BJ (cell line): ENCODE results near the gene CFDP1. TPM values are rescaled to one million over a fixed set of nuclear protein-coding genes. Genes with fewer than 3 reads are reported as not detected.
"Not testable (repeated sequence)": the region's sequence is repeated elsewhere in the genome, so short reads cannot be mapped to it uniquely, and the experiment has no call there.

Experiments
- CTCF ChIA-PET: fragments of 350-600 bp; formaldehyde crosslinking; extraction: SDS; loops from one replicate; lab custom pipeline; 2021; ENCODE audit warnings: antibody characterized with exemption, inconsistent platforms; lab: Yijun Ruan, JAX
- POLR2A ChIA-PET: fragments of 300-600 bp; sonication (Branson Sonifier 250); formaldehyde crosslinking; extraction: SDS; loops from one replicate; lab custom pipeline; 2021; ENCODE audit warnings: antibody characterized with exemption; lab: Charles Lee
- DNase-seq: peaks from one replicate; pipeline ENCODE4 v3.0.0-alpha.2; 2011; ENCODE audit warnings: low read depth
- H3K27me3 ChIP-seq: 2 replicates; pipeline ENCODE4 v1.6.0; 2011; ENCODE audit warnings: low read length; ENCODE audit not compliant: control insufficient read depth, insufficient read depth
- H3K36me3 ChIP-seq: 2 replicates; pipeline ENCODE4 v1.5.1; 2011; ENCODE audit warnings: low read length; ENCODE audit not compliant: control insufficient read depth, insufficient read depth
- H3K4me3 ChIP-seq: 2 replicates; pipeline ENCODE4 v1.5.1; 2011; ENCODE audit warnings: low read depth, mild to moderate bottlenecking, control low read depth, low read length
- CTCF ChIP-seq: IDR thresholded peaks from 2 replicates; pipeline ENCODE4 v1.5.1; 2011; ENCODE audit warnings: low read depth, mild to moderate bottlenecking, control low read depth, inconsistent platforms, low read length, moderate library complexity; ENCODE audit not compliant: insufficient read depth
- polyA plus RNA-seq: library from polyadenylated mRNA; depleted of rRNA; stranded (reverse); fragments of >200 nt; gene quantifications from 2 replicates; pipeline ENCODE4 v1.2.3, GENCODE V29; 2011

CFDP1 gene
- polyA plus RNA-seq, 1 experiment = 10.9 TPM

- CTCF ChIA-PET = no interaction called here
- DNase-seq = no peak
- H3K4me3 ChIP-seq = no peak overlapping the region
- POLR2A ChIA-PET = no interaction called here
- H3K36me3 ChIP-seq = peaks cover 3% of the 10 kb centered on the region
- TF ChIP-seq CTCF = no peak
- H3K27me3 ChIP-seq = no peaks in the 10 kb centered on the region
Measured at GRCh38 chr16:75287708-75288107, 145.6 kb downstream of the CFDP1 start.

- CTCF ChIA-PET = interaction anchor here (0.6 kb wide), 1 partner anchor 35 kb away, joined by 3 read pairs; no protein-coding TSS in a partner anchor
- POLR2A ChIA-PET = interaction anchor here (0.7 kb wide), 1 partner anchor 110 kb away, joined by 22 read pairs; no protein-coding TSS in a partner anchor
- TF ChIP-seq CTCF = no peak
- Histone ChIP-seq H3K27me3 (no peaks in the 10 kb centered on the region), H3K4me3 (no peak overlapping the region), H3K36me3 (peaks cover under 1% of the 10 kb centered on the region)
- no peak for DNase-seq
Measured at GRCh38 chr16:75286389-75286788, 146.9 kb downstream of the CFDP1 start.

GRCh38 chr16:75282466-75283281, 150.6 kb downstream of the CFDP1 start:
- no peaks in the 10 kb centered on the region for H3K27me3 ChIP-seq
- no peak for TF ChIP-seq CTCF
- H3K4me3 ChIP-seq = no peak overlapping the region
- no peaks in the 10 kb centered on the region; the same call in 1 of the 2 replicates for H3K36me3 ChIP-seq
- no peak for DNase-seq
- POLR2A ChIA-PET = no interaction called here
- CTCF ChIA-PET = interaction anchor here (1.0 to 2.1 kb wide), 2 partner anchors 10 kb away, joined by 3 to 5 read pairs; no protein-coding TSS in a partner anchor

- no peak overlapping the region for H3K4me3 ChIP-seq
- H3K27me3 ChIP-seq = no peaks in the 10 kb centered on the region
- POLR2A ChIA-PET = no interaction called here
- TF ChIP-seq CTCF = no peak
- H3K36me3 ChIP-seq = no peaks in the 10 kb centered on the region; the same call in 1 of the 2 replicates
- DNase-seq = no peak
- CTCF ChIA-PET = no interaction called here
Measured at GRCh38 chr16:75281826-75282225, 151.5 kb downstream of the CFDP1 start.

GRCh38 chr16:75281009-75281408, 152.3 kb downstream of the CFDP1 start:
- H3K36me3 ChIP-seq, POLR2A ChIA-PET, CTCF ChIA-PET, H3K4me3 ChIP-seq, DNase-seq, H3K27me3 ChIP-seq: not testable (repeated sequence)
